Lower leg skin (tissue), 3 donors: ENCODE data around the gene C22orf23.

ENCODE experiments used
- POLR2A ChIP-seq, 2 donors: fragments of 450-650 bp; IDR thresholded peaks; one replicate each; pipeline ENCODE4 v1.6.1; 2016 to 2017; ENCODE audit warnings: antibody characterized with exemption in 2 of 2, mild to moderate bottlenecking in 1 of 2, moderate library complexity in 1 of 2
- TF ChIP-seq, protein P1 (sequence below), 3 donors: fragments of 450-650 bp; IDR thresholded peaks; one replicate each; pipeline ENCODE4 v1.5.1; 2016; ENCODE audit warnings: antibody characterized with exemption in 3 of 3, mild to moderate bottlenecking in 3 of 3, moderate library complexity in 2 of 3

DNA sequence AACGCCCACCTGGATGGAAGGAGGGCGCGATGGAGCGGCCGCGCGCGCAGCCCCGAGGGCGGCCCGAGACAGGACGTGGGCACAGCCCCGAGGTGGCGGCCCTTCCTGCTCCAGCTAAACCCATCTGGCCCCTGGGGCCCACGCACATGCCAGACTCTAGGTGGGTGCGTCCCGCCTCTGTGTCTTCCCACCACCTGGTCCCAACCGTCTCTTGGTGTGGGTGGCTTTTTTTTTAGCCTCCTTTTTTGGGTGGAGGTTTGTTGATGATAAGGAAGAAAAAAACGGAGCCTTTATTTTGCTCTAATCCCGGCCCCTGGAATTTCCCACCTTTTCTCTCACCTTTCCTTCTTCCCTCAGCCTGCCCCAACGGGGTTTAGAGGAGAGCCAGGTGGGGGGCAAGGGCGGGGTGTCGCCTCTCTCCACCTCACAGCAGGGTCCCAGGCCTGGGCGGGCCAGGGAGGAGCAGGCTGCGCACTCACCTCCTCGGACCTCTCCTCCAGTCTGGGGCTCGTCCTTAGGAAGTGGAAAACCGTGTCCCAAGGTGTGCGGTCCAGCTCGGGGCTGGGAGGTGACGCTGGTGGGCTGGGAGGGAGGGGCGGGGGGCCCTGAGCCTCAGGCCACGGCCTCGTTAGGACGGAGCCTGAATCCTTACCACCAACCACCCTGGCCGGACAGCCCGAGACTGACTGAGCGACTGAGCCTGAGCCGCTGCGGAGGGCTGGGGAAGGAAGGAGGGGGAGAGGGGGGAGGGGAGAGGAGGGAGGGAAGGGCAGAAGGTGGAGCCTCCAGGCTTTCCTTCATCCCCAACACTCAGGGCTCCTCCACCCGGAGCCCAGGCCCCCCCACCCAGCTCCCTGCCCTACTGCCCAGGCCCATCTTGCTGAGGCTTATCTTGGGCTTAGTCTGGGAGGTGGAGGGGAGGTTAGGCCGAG lies 30.7 kb upstream of the C22orf23 start, which contains the start of gene SOX10:
- TF ChIP-seq, protein P1, sequence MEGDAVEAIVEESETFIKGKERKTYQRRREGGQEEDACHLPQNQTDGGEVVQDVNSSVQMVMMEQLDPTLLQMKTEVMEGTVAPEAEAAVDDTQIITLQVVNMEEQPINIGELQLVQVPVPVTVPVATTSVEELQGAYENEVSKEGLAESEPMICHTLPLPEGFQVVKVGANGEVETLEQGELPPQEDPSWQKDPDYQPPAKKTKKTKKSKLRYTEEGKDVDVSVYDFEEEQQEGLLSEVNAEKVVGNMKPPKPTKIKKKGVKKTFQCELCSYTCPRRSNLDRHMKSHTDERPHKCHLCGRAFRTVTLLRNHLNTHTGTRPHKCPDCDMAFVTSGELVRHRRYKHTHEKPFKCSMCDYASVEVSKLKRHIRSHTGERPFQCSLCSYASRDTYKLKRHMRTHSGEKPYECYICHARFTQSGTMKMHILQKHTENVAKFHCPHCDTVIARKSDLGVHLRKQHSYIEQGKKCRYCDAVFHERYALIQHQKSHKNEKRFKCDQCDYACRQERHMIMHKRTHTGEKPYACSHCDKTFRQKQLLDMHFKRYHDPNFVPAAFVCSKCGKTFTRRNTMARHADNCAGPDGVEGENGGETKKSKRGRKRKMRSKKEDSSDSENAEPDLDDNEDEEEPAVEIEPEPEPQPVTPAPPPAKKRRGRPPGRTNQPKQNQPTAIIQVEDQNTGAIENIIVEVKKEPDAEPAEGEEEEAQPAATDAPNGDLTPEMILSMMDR (IDR thresholded peaks at IDR 0.05) = no peak
- no peak for TF ChIP-seq POLR2A (IDR thresholded peaks at IDR 0.05)
